TTC549 (cell line): ENCODE data around the gene SERPINB8.

ENCODE experiments used
- FAIRE-seq: peaks from 2 replicates; lab custom pipeline; 2012; peaks lifted over from hg19 to GRCh38; lab: Jason Lieb, UNC

SERPINB8 gene

GRCh38 chr18:63965716-63966330, 4.1 kb upstream of the SERPINB8 start:
- FAIRE-seq = no peak

DNA sequence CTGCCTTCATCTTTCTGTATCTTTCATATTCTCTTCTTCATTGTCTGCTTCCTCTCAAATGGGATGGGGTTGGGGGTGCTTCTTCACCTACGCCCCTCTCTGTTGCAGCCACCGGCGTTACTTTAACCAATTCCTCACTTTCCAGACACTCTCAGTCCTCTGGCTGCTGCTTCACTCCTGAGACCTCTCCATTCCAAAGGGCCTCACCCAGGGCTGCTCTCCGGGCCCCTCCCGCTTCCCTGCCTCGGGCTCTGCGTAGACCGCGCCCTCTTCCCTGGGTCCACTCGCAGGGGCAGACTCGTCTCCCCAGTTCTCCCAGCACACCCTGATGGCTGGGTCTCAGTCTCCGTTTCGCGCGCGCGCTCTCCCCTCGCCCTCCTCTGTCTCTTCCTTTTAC, 926 bp downstream of the SERPINB8 start:
- FAIRE-seq = no peak

DNA sequence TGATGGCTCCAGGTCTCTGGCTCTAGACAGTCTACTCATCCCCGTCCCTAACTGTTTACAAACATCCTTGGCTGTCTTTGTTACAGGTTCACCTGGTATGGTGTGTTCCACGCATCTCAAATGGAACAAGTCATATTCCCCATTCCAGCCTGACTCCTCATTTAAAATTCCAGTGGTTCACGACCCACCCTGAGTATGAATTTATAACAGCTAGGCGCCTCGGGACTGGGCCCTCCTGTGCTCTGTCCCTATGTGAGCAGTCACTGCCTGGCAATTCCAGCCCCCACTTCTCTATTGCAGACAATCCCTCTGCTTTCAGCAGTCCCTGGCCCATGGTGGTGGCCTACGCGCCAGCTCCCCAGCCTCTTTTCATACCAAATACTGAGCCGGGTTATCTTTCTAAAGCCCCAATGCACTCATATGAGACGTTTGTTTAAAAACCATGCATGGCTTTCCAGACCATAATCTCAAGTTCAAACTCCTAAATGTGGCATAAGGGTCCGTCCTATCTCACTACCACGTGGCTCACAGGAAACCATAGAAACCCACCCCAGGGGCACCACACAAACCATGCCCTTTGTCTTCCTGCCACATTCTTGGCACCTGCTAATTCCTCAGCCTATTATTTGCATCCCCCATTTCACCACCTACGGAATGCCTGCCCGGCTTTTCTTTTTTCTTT, 1.6 kb downstream of the SERPINB8 start:
- FAIRE-seq = no peak

DNA sequence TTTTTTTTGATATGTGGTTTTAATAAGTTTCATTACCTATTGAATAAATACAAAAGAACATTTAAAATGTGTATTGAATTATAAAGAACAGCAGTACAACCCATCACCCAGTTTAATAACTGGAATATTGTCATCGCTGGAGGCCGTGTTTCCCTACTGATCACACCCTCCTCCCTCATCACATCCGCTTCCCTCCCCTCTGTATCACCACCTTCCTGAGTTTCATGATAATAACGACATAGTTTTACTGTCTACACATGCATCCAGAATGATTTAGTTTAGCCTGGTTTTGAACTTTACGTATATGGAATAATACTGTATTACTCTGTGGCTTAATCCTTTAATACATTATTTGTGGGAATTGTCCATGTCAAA, 2.1 kb downstream of the SERPINB8 start:
- FAIRE-seq = no peak

- no peak for FAIRE-seq
Observed at GRCh38 chr18:63974991-63975390, 5.1 kb downstream of the SERPINB8 start.

GRCh38 chr18:63975628-63976027, 5.7 kb downstream of the SERPINB8 start:
- no peak for FAIRE-seq

DNA sequence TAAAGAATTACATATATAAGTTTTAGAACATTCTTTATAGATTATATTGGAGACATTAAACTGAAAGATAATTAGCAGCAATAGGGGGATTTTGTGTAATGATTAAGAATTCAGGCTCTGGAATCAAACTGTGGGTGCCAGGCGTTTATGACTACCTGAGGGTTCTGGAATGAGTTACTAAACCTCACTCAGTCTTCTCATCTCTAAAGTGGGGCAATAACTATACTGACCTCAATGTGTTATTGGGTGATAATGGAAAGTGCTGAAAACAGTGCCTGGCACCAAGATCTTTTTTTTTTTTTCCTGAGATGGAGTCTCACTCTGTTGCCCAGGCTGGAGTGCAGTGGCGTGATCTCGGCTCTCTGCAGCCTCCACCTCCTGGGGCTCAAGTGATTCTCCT, 7.2 kb downstream of the SERPINB8 start:
- no peak for FAIRE-seq

DNA sequence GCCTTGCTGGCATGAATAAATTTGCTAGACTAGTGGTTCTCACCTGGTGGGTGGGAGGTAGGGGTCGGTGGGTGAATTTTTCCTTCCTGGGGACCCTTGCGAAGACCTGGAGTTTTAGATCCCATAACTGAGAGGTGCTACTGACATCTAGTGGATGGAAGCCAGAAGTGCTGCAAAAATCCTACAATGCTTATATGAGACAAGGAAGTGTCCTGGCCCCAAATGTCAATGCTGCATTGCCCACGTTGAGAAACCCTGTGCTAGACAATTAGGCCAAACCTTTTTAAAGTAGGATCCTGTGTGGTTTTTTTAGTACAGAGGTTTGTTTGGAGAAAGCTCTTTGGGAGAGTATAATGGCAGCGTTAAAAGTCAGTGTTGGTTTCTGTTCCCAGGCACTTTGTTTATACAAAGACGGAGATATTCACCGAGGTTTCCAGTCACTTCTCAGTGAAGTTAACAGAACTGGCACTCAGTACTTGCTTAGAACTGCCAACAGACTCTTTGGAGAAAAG, 9.6 kb downstream of the SERPINB8 start:
- no peak for FAIRE-seq

DNA sequence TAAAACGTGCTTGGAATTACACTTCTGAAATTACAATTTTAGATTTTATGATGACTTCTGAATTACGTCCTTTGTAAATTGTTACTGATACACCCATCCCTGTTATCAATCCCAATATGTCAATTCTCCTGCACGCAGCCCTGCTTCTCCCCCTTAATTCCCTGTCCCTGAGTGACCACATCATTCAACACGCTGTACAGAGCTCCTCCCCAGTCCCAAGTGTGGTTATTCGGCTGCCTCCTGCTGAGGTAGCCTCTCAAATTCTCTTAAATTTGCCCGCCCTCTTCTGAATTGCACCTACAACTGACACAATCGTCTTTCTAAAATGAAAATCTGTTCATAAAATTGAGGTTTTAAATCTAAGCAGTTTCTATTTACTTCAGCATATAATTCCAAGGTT, 10.1 kb downstream of the SERPINB8 start:
- FAIRE-seq = no peak

DNA sequence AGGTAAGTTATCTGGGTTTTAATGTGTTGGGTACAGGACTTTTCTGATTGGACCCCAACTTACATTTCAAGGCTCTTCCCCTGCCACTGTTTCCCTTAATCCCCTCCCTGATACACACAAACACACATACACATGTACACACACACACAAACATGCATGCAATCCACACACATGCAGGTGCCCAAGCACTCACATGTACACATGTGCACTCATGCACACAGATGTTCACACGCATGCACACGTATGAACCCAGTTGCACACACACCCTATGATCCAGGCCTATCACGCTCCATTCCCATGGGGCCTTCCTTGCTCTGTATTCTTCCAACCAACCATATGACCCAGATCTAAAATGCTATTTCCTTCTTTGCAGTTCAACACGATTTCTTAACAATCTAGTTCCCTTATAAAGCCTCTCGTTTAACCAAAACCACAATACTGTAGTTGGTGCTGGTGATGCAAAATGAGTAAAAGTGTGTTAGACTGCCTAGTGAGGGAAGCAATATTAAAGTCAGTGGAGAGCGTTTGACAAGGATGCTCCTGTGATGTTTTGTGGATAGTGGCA, 11.1 kb downstream of the SERPINB8 start:
- no peak for FAIRE-seq

DNA sequence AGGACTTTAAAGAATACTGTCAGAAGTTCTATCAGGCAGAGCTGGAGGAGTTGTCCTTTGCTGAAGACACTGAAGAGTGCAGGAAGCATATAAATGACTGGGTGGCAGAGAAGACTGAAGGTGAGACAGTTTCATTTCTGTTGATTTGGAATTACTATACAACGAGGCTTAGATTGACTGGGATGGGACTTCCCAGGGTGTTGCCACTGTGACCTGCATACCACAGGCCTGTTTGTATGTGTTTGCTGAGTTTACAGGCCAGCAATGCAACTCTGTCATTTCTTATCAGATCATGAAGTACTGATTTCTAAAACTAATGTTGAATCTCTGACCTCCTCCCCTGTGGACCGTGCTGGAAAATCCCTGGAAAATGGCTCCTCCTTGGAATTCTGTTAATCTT, 11.8 kb downstream of the SERPINB8 start:
- no peak for FAIRE-seq

DNA sequence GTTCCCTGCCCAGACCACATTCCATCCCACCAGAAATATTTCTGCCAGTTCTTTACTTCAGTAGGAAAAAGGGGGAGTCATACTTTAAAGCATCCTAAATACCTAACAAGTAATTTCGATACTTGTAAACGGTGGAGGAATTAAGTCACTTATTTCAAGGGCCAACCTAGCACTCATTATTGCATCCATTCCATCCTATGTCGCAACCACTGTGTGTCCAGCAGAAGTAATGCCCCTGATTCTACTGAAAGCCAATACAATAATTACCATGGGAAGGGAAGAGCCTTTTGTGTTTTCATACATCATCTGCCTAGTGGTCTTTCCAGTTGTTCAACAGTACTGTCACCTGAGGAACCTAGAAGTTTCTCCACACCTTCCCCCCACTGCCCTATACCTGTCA, 12.5 kb downstream of the SERPINB8 start:
- no peak for FAIRE-seq

GRCh38 chr18:63986885-63987284, 17.0 kb downstream of the SERPINB8 start:
- FAIRE-seq = no peak

GRCh38 chr18:63987743-63988142, 17.9 kb downstream of the SERPINB8 start:
- no peak for FAIRE-seq

DNA sequence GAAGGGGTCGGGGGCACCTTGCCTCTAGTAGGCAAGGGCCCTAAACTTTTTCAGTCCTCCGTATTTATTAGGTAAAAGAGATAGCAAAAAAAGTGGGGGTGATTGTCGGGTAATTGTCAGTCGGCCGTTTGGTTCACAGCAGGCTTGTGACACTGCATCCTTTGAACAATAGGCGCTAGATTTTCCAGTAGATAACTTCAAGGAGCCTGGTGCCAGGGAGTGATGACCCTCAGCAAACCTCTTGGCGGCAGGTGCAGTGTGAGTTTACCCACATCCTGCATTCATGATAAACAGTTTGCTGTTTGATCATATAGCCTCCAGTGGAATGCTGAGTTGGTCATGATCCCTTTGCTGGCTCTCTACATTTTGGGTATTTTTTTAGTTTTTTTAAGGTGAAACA, 22.9 kb downstream of the SERPINB8 start:
- FAIRE-seq = no peak

GRCh38 chr18:63994783-63995399, 25.0 kb downstream of the SERPINB8 start:
- no peak for FAIRE-seq

DNA sequence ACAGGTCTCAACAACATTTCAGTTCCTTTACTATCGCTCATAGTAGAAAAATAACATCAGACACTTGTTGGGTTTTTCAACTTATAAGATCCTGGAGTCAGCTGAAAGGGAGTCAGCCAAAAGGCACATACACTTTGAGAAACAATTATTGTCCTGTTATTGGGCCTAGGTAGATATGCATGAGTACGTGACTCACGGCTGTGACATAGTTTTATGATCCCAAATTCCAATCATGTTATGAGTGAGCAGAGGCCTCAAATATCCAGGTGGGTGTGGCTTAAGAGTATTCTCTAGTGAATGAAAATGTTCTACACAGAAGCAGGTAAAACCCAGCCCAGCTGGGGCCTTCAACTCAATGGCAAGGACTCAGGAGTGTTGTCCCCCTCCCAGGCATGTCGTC, 27.2 kb downstream of the SERPINB8 start:
- no peak for FAIRE-seq

DNA sequence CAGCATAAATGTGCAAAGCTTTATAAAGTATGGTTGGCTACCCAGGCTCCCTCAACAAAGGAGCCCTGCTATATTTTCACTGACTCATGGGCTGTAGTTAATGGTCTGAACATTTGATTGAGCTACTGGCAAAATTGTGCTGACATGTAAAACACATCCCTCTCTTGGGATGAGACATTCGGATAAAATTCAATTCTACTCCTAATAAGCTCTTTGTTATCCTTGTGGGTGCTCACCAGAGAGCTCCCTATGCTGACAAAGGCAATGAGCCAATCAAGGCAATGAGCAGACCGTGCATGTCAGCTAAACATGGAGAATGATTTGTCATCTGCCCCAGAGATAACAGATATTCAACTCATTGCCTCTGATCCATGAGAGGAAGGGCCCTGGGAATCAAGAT, 27.7 kb downstream of the SERPINB8 start:
- FAIRE-seq = no peak

- no peak for FAIRE-seq
Observed at GRCh38 chr18:63999871-64000270, 30.0 kb downstream of the SERPINB8 start.

- FAIRE-seq = no peak
Observed at GRCh38 chr18:64002581-64002980, 32.7 kb downstream of the SERPINB8 start.

DNA sequence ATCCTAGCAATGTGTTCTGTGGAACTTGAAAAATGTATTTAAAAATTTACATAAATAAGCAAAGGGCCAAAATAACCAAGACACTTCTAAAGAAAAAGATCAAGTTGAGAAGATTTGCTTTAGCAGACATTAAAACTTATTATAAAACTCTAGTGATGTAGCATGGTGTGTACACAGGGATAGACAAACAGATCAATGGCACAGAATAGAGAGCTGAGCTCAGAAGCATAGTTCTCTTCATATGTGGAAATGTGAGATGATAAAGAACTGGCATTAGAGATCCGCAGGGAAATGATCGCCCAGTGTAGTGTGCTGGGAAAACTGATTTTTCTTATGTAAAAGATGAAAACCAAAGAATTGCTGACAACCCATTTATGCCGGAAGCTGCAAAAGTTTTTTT, 39.4 kb downstream of the SERPINB8 start:
- no peak for FAIRE-seq

DNA sequence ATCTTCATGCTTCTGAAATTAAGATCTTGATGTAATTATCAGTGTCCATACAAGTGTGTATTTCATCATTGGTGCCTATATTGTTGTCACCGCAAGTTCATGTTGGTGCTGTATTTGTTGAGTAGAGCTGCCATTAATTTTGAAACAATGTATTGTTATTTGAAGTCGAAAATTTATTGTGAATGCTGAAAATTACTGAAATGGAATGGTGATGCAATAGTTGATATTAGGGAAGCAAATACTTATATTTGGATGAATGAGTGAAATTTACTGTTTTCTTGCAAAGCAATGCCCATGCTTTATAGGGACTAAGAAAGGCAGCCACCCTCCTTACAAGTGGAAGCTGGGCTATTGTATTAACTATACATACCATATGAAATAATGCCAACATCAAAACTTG, 41.6 kb downstream of the SERPINB8 start:
- no peak for FAIRE-seq

DNA sequence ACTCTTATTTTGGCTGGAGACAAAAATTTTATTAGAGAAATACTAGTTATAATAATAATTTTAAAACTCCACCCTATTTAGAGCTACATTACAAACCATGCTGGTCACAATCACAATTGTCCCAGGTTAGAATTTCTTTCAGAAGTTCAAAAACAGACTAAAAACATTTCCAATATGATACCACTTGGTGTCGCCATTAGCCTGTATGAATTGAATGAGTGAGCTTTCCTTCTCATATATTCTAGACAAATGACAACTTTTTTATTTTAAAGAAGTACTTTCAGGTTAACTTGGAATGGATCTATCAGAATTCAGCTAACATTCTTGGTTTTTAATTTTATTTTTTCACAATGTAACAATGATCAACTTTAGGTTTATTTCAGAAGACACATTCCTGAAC, 48.0 kb downstream of the SERPINB8 start:
- peak; percentile 87 for FAIRE-seq
